ENCODE measurements around the gene ZG16B.

DNA sequence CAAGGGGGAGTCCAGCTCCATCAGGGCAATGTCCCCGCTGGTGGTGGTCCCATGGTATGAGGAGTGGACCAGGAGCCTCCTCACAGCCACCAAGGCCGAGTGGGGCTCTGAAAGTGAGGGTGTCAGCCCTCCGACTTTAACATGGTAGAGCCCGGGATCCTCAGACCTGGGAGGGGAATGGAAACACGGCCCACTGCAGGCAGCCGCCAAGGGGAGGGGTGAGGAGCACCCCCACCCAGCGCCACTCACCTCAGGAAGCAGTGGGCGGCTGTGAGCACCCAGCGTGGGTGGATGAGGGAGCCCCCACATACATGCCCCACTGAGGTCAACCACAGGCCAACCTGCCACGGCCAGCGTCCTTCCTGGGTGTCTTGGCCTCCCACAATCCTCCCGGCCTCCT lies 10.8 kb downstream of the ZG16B start:
- TF ChIP-seq, protein P1, sequence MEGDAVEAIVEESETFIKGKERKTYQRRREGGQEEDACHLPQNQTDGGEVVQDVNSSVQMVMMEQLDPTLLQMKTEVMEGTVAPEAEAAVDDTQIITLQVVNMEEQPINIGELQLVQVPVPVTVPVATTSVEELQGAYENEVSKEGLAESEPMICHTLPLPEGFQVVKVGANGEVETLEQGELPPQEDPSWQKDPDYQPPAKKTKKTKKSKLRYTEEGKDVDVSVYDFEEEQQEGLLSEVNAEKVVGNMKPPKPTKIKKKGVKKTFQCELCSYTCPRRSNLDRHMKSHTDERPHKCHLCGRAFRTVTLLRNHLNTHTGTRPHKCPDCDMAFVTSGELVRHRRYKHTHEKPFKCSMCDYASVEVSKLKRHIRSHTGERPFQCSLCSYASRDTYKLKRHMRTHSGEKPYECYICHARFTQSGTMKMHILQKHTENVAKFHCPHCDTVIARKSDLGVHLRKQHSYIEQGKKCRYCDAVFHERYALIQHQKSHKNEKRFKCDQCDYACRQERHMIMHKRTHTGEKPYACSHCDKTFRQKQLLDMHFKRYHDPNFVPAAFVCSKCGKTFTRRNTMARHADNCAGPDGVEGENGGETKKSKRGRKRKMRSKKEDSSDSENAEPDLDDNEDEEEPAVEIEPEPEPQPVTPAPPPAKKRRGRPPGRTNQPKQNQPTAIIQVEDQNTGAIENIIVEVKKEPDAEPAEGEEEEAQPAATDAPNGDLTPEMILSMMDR (IDR thresholded peaks at IDR 0.05) = no peak
- no peak for TF ChIP-seq EZH2 (IDR thresholded peaks at IDR 0.05; ENCODE audit: borderline replicate concordance, insufficient read depth, low read depth, low read length, poor library complexity, severe bottlenecking)
